Transverse colon (tissue), 4 donors: ENCODE results near the gene TENM4. TPM values are rescaled to one million over a fixed set of nuclear protein-coding genes. Genes with fewer than 3 reads are reported as not detected.

Source experiments
- DNase-seq: peaks from one replicate; pipeline ENCODE4 v3.0.0-alpha.2; 2019
- H3K27ac ChIP-seq, 4 donors: fragments of 200-600 bp; sonication (generic); 2 replicates each; pipeline ENCODE4 v1.5.1; 2016 to 2018; ENCODE audit warnings: inconsistent platforms in 4 of 4
- H3K27me3 ChIP-seq: fragments of 200-600 bp; sonication (generic); 2 replicates; pipeline ENCODE4 v1.5.1; 2017; ENCODE audit warnings: inconsistent platforms
- H3K36me3 ChIP-seq, 4 donors: fragments of 200-600 bp; sonication (generic); 2 replicates each; pipeline ENCODE4 v1.5.1; 2017 to 2019; ENCODE audit warnings: inconsistent platforms in 4 of 4
- H3K4me1 ChIP-seq, 4 donors: fragments of 200-600 bp; sonication (generic); 2 replicates each; pipeline ENCODE4 v1.5.1; 2017 to 2020; ENCODE audit warnings: inconsistent platforms in 4 of 4
- H3K4me3 ChIP-seq, 4 donors: fragments of 200-600 bp; sonication (generic); 1 replicate in 1 of 4; 2 replicates in 3 of 4; pipeline versions ENCODE4 v1.5.1 to v1.6.1; 2017 to 2019; ENCODE audit warnings: inconsistent platforms in 4 of 4
- H3K9me3 ChIP-seq, 2 donors: fragments of 200-600 bp; sonication (generic); 2 replicates each; pipeline ENCODE4 v1.5.1; 2017 to 2019; ENCODE audit warnings: inconsistent platforms in 2 of 2
- EP300 ChIP-seq: sonication (generic); formaldehyde crosslinking; IDR thresholded peaks from one replicate; pipeline ENCODE4 v1.6.1; 2017; ENCODE audit warnings: antibody characterized with exemption, low read depth
- POLR2A ChIP-seq: fragments of 450-650 bp; IDR thresholded peaks from one replicate; pipeline ENCODE4 v1.6.1; 2016; ENCODE audit warnings: antibody characterized with exemption, mild to moderate bottlenecking, moderate library complexity
- POLR2AphosphoS5 ChIP-seq, 3 donors: sonication (generic); formaldehyde crosslinking; IDR thresholded peaks; one replicate each; pipeline ENCODE4 v1.6.1; 2016; ENCODE audit warnings: antibody characterized with exemption in 3 of 3
- WGBS, 2 donors: methylation state at CpG; one replicate each; pipeline ENCODE4 v1.1.5; 2018; ENCODE audit warnings: low coverage in 1 of 2; 5-methylcytosine and 5-hydroxymethylcytosine counted together
- in situ Hi-C, 4 donors: fragments of 200-750 bp; cut with MboI; loops; one replicate each; pipeline versions ENCODE4 v1.15.0 to v1.15.1; 2017; ENCODE audit warnings: low sequenced_read_pairs in 3 of 4, low pct_ligation_motif_present in 1 of 4, low pct_unique_long_range_greater_than_20kb in 1 of 4
- intact Hi-C: fragments of 100-400 bp; cut with DNase I; formaldehyde crosslinking; loops from one replicate; pipeline ENCODE4 v1.15.1; 2023; ENCODE audit warnings: low total_unique reads
- total RNA-seq, 4 donors: library from RNA; depleted of rRNA; stranded (reverse); fragments of >200 nt; gene quantifications; one replicate each; pipeline ENCODE4 v1.1.0, GENCODE V29; 2016
- TF ChIP-seq, protein P1 (sequence below), 5 experiments: fragments of 200-600 bp in 3 of 5; fragments of 450-650 bp in 2 of 5; sonication (generic) in 3 of 5; IDR thresholded peaks; 1 replicate in 2 of 5; 2 replicates in 3 of 5; pipeline ENCODE4 v1.5.1; 2016 to 2017; ENCODE audit warnings: antibody characterized with exemption in 5 of 5, inconsistent platforms in 3 of 5, mild to moderate bottlenecking in 2 of 5, moderate library complexity in 1 of 5

The TENM4 gene
- total RNA-seq, result under 1 TPM; 0.14 to 0.79 (median 0.39) TPM

DNA sequence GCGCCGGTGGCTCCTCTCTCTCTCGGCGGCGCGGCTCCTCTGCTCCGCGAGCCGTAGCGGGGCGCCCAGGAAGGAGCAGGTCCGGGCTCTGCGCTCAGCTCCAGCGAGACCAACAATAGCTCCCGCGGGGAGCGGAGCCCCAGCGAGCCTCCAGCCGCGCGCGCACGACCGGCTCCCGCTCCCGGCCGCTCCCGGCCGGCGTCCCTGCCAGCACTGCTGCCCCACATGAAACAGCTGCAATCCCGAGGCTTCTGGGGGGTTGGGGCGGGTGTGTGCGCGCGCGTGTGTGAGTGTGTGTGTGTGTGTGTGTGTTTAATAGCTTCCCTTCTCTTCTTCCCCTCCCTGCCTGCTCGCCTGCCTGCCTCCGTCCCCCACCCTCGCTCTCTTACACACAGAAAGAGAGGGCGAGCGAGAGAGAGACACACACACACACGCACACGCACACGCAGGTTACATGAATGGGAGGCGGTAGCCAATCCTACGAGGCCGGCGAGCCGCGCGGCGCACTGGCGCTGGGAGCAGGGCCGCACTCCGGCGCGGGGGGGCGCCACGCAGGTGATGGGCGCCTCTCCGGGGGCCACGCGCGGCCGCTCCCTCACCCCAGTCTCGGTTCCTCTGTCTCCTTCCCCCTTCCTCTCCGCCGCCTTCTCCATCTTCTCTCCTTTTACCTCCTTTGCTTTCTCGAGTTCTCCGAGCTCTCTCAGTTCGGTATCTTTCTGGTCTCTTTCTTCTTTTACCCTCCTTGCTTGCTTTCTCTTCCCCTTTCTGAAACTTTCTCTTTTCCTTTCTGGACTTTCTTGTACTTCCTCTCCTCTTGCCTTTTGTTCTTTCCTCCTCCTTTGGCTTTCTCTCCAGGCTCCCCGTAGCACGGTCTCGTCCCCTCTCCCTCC lies at the start of gene TENM4:
TSS of gene TENM4 (minus strand) at position 460 of the 890 bp plus-strand sequence. CDS start 371,086 bp downstream, outside the sequence.
- Histone ChIP-seq H3K27me3 (peaks cover 98% of the 10 kb centered on the region), H3K4me1 (peaks cover 12 to 50% (median 42%) of the 10 kb centered on the region in 4 donors), H3K9me3 (no peaks in the 10 kb centered on the region), H3K27ac (peak within 1 kb of the TSS; percentile 46 to 73 (median 50)), H3K4me3 (peak within 1 kb of the TSS; percentile 29 to 51 (median 36)), H3K36me3 (no peaks in the 10 kb centered on the region)
- WGBS, 2 donors, result 1 to 6% methylated on average over 6 to 60 of the region's 74 CpGs
- intact Hi-C loops, result no loop called here
- TF ChIP-seq POLR2AphosphoS5 (IDR thresholded peaks at IDR 0.05) (peak in 1 of 3 donors; percentile 40), EP300 (no peak)
- TF ChIP-seq, protein P1, sequence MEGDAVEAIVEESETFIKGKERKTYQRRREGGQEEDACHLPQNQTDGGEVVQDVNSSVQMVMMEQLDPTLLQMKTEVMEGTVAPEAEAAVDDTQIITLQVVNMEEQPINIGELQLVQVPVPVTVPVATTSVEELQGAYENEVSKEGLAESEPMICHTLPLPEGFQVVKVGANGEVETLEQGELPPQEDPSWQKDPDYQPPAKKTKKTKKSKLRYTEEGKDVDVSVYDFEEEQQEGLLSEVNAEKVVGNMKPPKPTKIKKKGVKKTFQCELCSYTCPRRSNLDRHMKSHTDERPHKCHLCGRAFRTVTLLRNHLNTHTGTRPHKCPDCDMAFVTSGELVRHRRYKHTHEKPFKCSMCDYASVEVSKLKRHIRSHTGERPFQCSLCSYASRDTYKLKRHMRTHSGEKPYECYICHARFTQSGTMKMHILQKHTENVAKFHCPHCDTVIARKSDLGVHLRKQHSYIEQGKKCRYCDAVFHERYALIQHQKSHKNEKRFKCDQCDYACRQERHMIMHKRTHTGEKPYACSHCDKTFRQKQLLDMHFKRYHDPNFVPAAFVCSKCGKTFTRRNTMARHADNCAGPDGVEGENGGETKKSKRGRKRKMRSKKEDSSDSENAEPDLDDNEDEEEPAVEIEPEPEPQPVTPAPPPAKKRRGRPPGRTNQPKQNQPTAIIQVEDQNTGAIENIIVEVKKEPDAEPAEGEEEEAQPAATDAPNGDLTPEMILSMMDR (IDR thresholded peaks at IDR 0.05), result no peak
- in situ Hi-C loops, result no loop called here
- peak; percentile 35 for DNase-seq

DNA sequence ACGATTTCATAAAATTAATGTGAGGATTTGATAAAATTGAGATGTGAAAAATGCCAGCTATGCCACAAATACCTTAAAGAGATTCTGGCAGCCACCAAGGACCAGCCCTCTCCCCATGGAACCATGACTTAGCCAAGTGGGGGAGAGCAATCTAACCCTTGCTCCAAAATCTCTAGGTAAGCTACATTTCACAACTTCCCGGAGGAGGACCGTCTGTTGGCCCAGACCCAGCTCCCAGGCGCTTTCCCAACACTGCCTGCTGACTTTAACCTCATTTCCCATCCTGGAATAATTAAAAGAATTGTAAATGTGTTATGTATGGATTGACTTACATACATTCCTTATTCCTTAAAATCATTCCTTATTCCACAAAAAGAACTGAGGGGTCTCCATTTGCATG lies 47.5 kb upstream of the TENM4 start:
- DNase-seq, result no peak

DNA sequence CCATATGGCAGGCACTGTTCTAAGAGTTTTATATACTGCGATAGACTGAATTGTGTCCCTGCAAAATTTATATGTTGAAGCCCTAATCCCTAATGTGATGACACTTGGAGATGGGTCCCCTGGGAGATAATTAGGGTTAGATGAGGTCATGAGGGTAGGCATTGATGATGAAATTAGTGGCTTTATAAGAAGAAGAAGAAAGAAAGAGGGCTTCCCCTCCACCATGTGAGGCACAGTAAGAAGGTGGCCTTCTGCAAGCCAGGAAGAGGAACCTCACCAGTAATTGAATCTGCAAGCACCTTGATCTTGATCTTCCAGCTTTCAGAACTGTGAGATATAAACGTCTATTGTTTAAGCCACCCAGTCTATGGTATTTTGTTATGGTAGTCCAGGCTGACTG lies 46.6 kb upstream of the TENM4 start:
- no peak for DNase-seq
- H3K4me3 ChIP-seq, result no peak overlapping the region
- no peaks in the 10 kb centered on the region for H3K4me1 ChIP-seq
- no peak overlapping the region for H3K27ac ChIP-seq
- H3K9me3 ChIP-seq, result no peaks in the 10 kb centered on the region
- intact Hi-C loops, result no loop called here
- in situ Hi-C loops, result no loop called here
- no peaks in the 10 kb centered on the region for H3K36me3 ChIP-seq
- TF ChIP-seq, protein P1 (IDR thresholded peaks at IDR 0.05), result no peak
- TF ChIP-seq EP300 (no peak), POLR2AphosphoS5 (IDR thresholded peaks at IDR 0.05) (no peak), POLR2A (no peak)
- H3K27me3 ChIP-seq, result no peaks in the 10 kb centered on the region
- WGBS, 2 donors, result 85 to 100% methylated on average over 1 to 2 of the region's 2 CpGs

More for the DNA sequence above, 47.5 kb upstream of the TENM4 start:
- Histone ChIP-seq H3K4me3 (no peak overlapping the region), H3K27me3 (no peaks in the 10 kb centered on the region), H3K4me1 (no peaks in the 10 kb centered on the region), H3K36me3 (no peaks in the 10 kb centered on the region), H3K27ac (no peak overlapping the region), H3K9me3 (no peaks in the 10 kb centered on the region)
- intact Hi-C loops (no loop called here), in situ Hi-C loops (no loop called here)
- 77 to 80% methylated on average over 4 of the region's 4 CpGs for WGBS, 2 donors
- TF ChIP-seq, protein P1 (IDR thresholded peaks at IDR 0.05), result no peak
- TF ChIP-seq POLR2AphosphoS5 (IDR thresholded peaks at IDR 0.05) (no peak), POLR2A (no peak), EP300 (no peak)

DNA sequence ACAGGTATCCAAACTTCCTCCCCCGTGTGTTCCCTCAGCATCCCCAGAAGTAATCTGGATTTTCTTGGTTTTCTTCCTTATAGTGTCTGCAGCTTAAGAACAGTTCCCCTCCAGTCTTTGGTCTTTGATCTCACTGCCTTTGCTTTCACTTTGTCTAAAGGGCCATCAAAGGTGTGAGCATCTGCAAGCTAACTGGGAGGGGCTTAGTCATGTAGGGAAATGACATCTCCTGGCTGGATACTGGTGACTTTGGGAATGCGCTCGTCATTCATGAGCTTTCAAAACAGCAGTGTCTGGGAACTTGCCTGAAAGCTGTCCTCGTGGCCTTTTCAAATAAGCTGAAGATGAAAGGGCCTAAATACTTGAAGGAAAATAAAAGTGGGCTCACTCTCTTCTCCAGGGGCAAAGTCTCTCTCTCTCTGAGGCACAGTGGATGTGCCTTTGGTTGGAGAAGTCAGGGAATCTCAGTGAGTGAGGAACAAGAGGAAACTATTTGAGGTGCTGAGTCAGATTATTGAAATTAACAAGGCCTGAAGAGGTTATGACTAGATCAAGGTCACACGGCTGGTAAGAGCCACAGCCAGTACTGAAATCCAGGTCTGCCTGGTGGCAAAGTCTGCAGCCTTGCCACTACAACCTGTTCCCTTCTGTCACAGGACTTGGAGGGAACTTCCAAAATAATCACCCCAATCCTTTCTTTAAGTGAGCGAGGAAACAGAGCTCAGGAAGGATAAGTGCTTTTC lies 45.6 kb upstream of the TENM4 start:
- intact Hi-C loops (no loop called here), in situ Hi-C loops (no loop called here)
- WGBS, 2 donors, result 56 to 64% methylated on average over 6 of the region's 6 CpGs
- no peaks in the 10 kb centered on the region for H3K4me1 ChIP-seq
- no peak overlapping the region for H3K27ac ChIP-seq
- no peaks in the 10 kb centered on the region for H3K36me3 ChIP-seq
- no peaks in the 10 kb centered on the region for H3K27me3 ChIP-seq
- H3K9me3 ChIP-seq, result no peaks in the 10 kb centered on the region
- no peak for TF ChIP-seq POLR2AphosphoS5 (IDR thresholded peaks at IDR 0.05)
- TF ChIP-seq POLR2A, result no peak
- TF ChIP-seq EP300, result no peak
- TF ChIP-seq, protein P1 (IDR thresholded peaks at IDR 0.05), result no peak
- no peak for DNase-seq
- no peak overlapping the region for H3K4me3 ChIP-seq
